Cerebellar cortex (tissue), 1 donor: ENCODE data around the gene DNAJC1.
"Not testable (repeated sequence)": the region's sequence is repeated elsewhere in the genome, so short reads cannot be mapped to it uniquely, and the experiment has no call there.

Experiments
- DNase-seq: peaks from one replicate; pipeline ENCODE4 v3.0.0-alpha.2; 2015; ENCODE audit warnings: low spot score

Gene DNAJC1

GRCh38 chr10:21825345-21825744 is 178.2 kb downstream of the DNAJC1 start:
- no peak for DNase-seq

- no peak for DNase-seq
These were observed 179.1 kb downstream of the DNAJC1 start for GRCh38 chr10:21824409-21824808.

- DNase-seq = no peak
These were observed 179.9 kb downstream of the DNAJC1 start for GRCh38 chr10:21823617-21824016.

- DNase-seq = not testable (repeated sequence)
These were observed 181.3 kb downstream of the DNAJC1 start for GRCh38 chr10:21822273-21822672.

- no peak for DNase-seq
These were observed 182.6 kb downstream of the DNAJC1 start for GRCh38 chr10:21820952-21821351.

- not testable (repeated sequence) for DNase-seq
These were observed 185.1 kb downstream of the DNAJC1 start for GRCh38 chr10:21818416-21818815.

GRCh38 chr10:21814866-21815265 is 188.7 kb downstream of the DNAJC1 start:
- DNase-seq = no peak

- DNase-seq = no peak
These were observed 189.6 kb downstream of the DNAJC1 start for GRCh38 chr10:21813946-21814345.

GRCh38 chr10:21811245-21811585 is 192.3 kb downstream of the DNAJC1 start:
- no peak for DNase-seq

GRCh38 chr10:21810582-21811244 is 192.8 kb downstream of the DNAJC1 start:
- DNase-seq = no peak

GRCh38 chr10:21808550-21808949 is 195.0 kb downstream of the DNAJC1 start:
- DNase-seq = peak; percentile 20

- no peak for DNase-seq
These were observed 196.3 kb downstream of the DNAJC1 start for GRCh38 chr10:21807180-21807579.

- no peak for DNase-seq
These were observed 200.2 kb downstream of the DNAJC1 start for GRCh38 chr10:21803374-21803773.

- DNase-seq = no peak
These were observed 201.9 kb downstream of the DNAJC1 start for GRCh38 chr10:21801609-21802008.

- no peak for DNase-seq
These were observed 205.4 kb downstream of the DNAJC1 start for GRCh38 chr10:21797984-21798765.

- DNase-seq = no peak
These were observed 206.0 kb downstream of the DNAJC1 start for GRCh38 chr10:21797533-21797932.

- no peak for DNase-seq
These were observed 212.3 kb downstream of the DNAJC1 start for GRCh38 chr10:21791276-21791675.

GRCh38 chr10:21776883-21777282 is 226.6 kb downstream of the DNAJC1 start:
- no peak for DNase-seq

- no peak for DNase-seq
These were observed 232.3 kb downstream of the DNAJC1 start for GRCh38 chr10:21771219-21771618.

- no peak for DNase-seq
These were observed 234.5 kb downstream of the DNAJC1 start for GRCh38 chr10:21769041-21769440.

- no peak for DNase-seq
These were observed 238.9 kb downstream of the DNAJC1 start for GRCh38 chr10:21764466-21765189.

- DNase-seq = no peak
These were observed 243.2 kb downstream of the DNAJC1 start for GRCh38 chr10:21760332-21760731.

GRCh38 chr10:21759232-21759631 is 244.3 kb downstream of the DNAJC1 start:
- DNase-seq = no peak
